Fibroblast of the aortic adventitia (primary cell): ENCODE results near the gene UQCRC2. TPM values are rescaled to one million over a fixed set of nuclear protein-coding genes. Genes with fewer than 3 reads are reported as not detected.

Source experiments
- DNase-seq: peaks from one replicate; pipeline ENCODE4 v3.0.0-alpha.2; 2010; ENCODE audit warnings: low read depth
- H3K4me3 ChIP-seq: 2 replicates; pipeline ENCODE4 v1.5.1; 2011; ENCODE audit warnings: low read depth, mild to moderate bottlenecking, control low read depth, low read length, moderate library complexity
- total RNA-seq: library from RNA; depleted of rRNA; stranded (reverse); fragments of >200 nt; gene quantifications from 2 replicates; pipeline ENCODE4 v1.2.3, GENCODE V29; 2012; ENCODE audit warnings: low replicate concordance
- TF ChIP-seq, protein P1 (sequence below): IDR thresholded peaks from 2 replicates; pipeline ENCODE4 v1.5.1; 2011; ENCODE audit warnings: mild to moderate bottlenecking, low read length, control low read depth, inconsistent platforms; ENCODE audit not compliant: insufficient read depth

The UQCRC2 gene
- total RNA-seq, 1 donor: 130 TPM

DNA sequence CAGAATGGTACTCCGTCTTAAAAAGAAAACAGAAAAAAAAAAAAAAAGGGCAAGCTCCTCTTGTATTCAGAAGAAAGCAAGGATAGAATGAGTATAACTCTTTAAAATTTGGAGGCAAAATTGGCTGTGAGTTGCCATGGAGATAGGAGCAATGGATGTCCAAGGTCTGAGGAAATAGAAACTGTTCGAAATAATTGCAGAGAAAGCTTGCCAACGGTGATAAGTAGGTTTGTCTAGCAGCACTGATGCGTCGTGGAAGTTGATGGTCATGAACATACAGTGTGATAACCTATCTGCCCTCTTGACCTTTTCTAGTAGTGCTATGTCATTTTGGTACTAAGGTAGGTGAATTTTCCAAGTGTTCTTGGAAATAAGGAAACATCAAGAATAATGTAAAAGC is 57.7 kb downstream of the UQCRC2 start:
- H3K4me3 ChIP-seq: no peak overlapping the region
- TF ChIP-seq, protein P1, sequence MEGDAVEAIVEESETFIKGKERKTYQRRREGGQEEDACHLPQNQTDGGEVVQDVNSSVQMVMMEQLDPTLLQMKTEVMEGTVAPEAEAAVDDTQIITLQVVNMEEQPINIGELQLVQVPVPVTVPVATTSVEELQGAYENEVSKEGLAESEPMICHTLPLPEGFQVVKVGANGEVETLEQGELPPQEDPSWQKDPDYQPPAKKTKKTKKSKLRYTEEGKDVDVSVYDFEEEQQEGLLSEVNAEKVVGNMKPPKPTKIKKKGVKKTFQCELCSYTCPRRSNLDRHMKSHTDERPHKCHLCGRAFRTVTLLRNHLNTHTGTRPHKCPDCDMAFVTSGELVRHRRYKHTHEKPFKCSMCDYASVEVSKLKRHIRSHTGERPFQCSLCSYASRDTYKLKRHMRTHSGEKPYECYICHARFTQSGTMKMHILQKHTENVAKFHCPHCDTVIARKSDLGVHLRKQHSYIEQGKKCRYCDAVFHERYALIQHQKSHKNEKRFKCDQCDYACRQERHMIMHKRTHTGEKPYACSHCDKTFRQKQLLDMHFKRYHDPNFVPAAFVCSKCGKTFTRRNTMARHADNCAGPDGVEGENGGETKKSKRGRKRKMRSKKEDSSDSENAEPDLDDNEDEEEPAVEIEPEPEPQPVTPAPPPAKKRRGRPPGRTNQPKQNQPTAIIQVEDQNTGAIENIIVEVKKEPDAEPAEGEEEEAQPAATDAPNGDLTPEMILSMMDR: no peak
- no peak for DNase-seq

DNA sequence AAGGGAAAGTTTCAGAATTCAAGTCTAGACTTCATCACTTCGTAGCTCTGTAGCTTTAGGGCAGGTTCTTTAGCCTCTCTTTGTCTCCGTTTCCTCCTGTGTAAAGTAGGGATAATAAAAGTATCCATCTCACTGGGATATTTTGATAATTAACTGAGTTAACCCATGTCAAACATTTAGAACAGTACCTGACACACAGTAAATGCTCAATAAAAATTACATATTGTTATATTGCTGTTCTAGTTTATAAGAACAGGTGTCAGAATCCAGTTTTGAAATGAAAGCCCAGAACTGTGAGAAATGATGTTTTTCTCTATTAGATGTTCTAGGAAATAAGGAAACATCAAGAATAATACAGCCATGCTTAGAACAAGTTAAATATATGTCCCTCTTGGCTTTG is 59.1 kb downstream of the UQCRC2 start:
- TF ChIP-seq, protein P1: no peak
- H3K4me3 ChIP-seq: no peak overlapping the region
- no peak for DNase-seq

DNA sequence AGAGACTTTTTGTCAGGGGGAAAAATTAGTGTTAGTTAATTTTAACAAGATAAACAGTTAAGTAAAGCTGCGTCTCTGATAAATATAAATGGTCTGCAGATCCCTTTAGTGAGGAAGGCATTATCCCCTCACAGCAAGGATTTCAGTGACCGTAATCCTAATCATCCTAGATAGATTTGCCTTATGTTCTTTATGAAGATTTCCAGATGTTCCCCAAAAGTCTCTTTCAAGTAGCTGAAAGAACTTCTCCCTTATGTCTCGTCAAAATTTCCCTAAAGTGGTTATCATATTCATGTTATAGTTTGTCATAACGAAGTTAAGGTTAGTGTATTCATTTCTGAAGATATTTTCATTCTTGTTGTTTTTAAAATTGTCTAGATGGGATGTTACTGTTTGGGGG is 60.3 kb downstream of the UQCRC2 start:
- no peak for DNase-seq
- TF ChIP-seq, protein P1: no peak

DNA sequence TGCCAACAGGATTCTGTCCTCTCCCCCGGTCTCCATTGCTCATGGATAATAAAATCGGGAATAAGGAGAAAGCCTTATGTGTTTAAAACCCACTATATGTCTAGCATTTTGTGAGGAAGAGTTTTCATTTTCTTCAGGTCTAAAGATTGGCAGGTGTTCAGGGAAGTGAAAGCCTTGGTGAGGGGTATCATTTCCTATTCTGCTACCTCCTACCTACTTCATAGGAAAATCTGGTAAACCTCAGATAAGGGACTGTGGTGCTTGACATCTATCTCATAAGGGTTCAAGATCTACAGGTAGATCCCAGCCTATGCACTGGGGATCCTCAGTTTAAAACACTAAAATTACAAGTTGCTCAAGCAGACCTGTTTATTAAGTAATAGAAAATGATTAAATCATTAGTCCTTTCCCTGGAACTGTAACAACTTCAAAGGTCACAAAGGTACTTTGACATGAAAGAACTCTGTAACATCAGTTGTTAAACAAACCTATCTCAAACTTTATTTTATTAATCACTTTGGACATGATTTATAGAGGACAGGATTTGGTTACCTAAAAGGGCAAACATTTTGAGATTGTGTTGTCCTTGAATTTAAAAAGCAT is 61.2 kb downstream of the UQCRC2 start:
- TF ChIP-seq, protein P1: no peak
- DNase-seq: no peak
- H3K4me3 ChIP-seq: no peak overlapping the region

More for the DNA sequence above, 60.3 kb downstream of the UQCRC2 start:
- H3K4me3 ChIP-seq: no peak overlapping the region

DNA sequence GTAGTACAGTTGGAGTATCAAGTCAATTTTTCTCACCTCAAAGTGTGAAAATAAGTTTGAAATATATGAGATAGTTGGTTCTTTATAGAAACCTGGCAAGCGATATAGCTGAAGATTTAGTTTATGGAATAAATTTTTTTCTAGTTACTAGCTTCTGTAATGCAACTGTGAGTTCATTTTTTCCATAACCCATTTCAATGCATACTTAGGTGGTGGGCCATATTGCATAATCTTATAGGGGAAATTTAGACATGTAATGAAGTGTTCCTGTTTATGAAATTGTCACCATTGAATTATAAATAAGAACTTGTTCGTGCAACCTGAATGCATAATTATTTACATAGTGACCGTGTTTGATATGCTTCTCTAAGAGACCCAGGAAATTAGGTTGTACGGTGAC is 63.8 kb downstream of the UQCRC2 start:
- H3K4me3 ChIP-seq: no peak overlapping the region
- no peak for DNase-seq
- TF ChIP-seq, protein P1: no peak

DNA sequence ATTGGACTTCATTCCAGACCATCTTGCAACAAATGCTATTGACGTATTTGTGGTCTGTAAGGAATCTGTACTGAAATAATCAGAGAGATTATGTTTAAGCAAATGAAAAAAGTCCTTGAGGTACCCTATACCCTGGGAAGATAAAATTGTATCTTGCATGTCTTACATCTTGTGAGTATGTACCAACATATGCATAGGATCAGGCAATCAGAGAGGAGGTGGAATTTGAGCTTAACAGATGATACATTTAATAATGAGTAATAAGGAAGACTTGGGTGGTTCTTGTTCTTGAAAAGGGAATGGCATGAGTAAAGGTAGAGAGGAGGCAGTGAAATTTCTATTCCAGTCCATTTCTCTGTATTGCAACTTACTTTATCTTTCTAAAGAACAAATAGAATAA is 65.4 kb downstream of the UQCRC2 start:
- no peak overlapping the region for H3K4me3 ChIP-seq
- no peak for DNase-seq
- TF ChIP-seq, protein P1: no peak

DNA sequence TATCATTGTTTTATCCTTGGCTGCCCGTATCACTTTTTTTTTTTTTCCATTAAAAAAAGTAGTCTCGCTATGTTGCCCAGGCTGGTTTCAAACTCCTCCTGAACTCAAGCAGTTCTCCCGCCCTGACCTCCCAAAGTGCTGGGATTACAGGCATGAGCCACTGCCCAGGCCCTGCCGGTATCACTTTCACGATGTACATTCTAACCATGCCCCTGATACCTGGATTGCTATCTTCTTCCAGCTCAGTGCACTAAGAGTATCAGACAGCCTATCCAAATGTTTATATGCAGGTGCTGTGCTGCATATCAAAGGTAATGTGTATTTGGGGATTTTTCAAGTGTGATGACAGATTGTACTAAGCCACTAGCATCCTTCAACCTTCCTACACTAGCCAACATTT is 69.0 kb downstream of the UQCRC2 start:
- TF ChIP-seq, protein P1: no peak
- no peak for DNase-seq
- no peak overlapping the region for H3K4me3 ChIP-seq
